Right lobe of liver (tissue), 6 donors: Measurements from ENCODE around the gene TAS2R60. TPM values are rescaled to one million over a fixed set of nuclear protein-coding genes. Genes with fewer than 3 reads are reported as not detected.

Experiments used
- ATAC-seq, 4 donors: fragments of 200-7000 bp; cut with Tn5 transposase; one replicate each; pipeline ENCODE4 v1.9.1; 2020; ENCODE audit warnings: mild to moderate bottlenecking in 4 of 4, moderate library complexity in 4 of 4
- DNase-seq, 3 donors: peaks; one replicate each; pipeline ENCODE4 v3.0.0-alpha.2; 2020
- H3K27ac ChIP-seq, 3 donors: fragments of 200-600 bp; one replicate each; pipeline ENCODE4 v1.8.0; 2022
- H3K27me3 ChIP-seq, 2 donors: fragments of 200-600 bp; one replicate each; pipeline ENCODE4 v1.8.0; 2022
- H3K36me3 ChIP-seq, 4 donors: fragments of 200-600 bp; sonication (generic) in 1 of 4; one replicate each; pipeline versions ENCODE4 v1.5.1 to v1.8.0; 2017 to 2022; ENCODE audit warnings: control low read depth in 1 of 4
- H3K4me1 ChIP-seq, 4 donors: fragments of 200-600 bp; sonication (generic) in 1 of 4; one replicate each; pipeline versions ENCODE4 v1.5.1 to v1.8.0; 2017 to 2022; ENCODE audit warnings: control low read depth in 1 of 4
- H3K4me3 ChIP-seq, 3 donors: fragments of 200-600 bp; one replicate each; pipeline ENCODE4 v1.8.0; 2022
- H3K9me3 ChIP-seq, 4 donors: fragments of 200-600 bp; sonication (generic) in 1 of 4; one replicate each; pipeline versions ENCODE4 v1.5.1 to v1.8.0; 2017 to 2022; ENCODE audit warnings: control low read depth in 1 of 4
- POLR2A ChIP-seq: fragments of 450-650 bp; IDR thresholded peaks from one replicate; pipeline ENCODE4 v1.6.1; 2017; ENCODE audit warnings: antibody characterized with exemption, mild to moderate bottlenecking
- WGBS: methylation state at CpG from one replicate; pipeline ENCODE4 v1.1.6; 2018; ENCODE audit warnings: low coverage, low lambda C conversion rate; ENCODE audit not compliant: insufficient coverage; ENCODE audit errors: missing lambda C conversion rate; 5-methylcytosine and 5-hydroxymethylcytosine counted together
- intact Hi-C, 2 donors: fragments of 100-400 bp; cut with DNase I; formaldehyde crosslinking; loops; one replicate each; pipeline versions ENCODE4 v1.11.2 to v1.14.1; 2022
- total RNA-seq, 6 experiments: library from RNA; depleted of rRNA in 2 of 6; stranded (reverse); fragments of >200 nt in 2 of 6; fragmentation: NEBNext Ultra II Directional in 3 of 6; extraction: Animal tissue kit (Norgen Biotek cat#: 25700) in 3 of 6; gene quantifications; one replicate each; pipeline versions ENCODE4 v1.1.0 to v1.2.4, GENCODE V29; 2016 to 2023
- TF ChIP-seq, protein P1 (sequence below), 4 donors: fragments of 200-600 bp in 3 of 4; fragments of 450-650 bp in 1 of 4; IDR thresholded peaks; one replicate each; pipeline versions ENCODE4 v1.5.1 to v1.8.0; 2016 to 2022; ENCODE audit warnings: antibody characterized with exemption in 4 of 4, mild to moderate bottlenecking in 2 of 4
- donor health status: DM: no; HTN: yes; CAD: no.
- donor health status: DM: no; HTN: no; CAD: no.
- donor health status: DM: no; HTN: no; CAD: no.
- donor health status: DM: no; HTN: yes; CAD: no.
- donor health status: DM: no; HTN: yes; CAD: no.

Gene TAS2R60
- total RNA-seq, 6 experiments from 2014 or later = 0.35 TPM; not detected in 5

DNA sequence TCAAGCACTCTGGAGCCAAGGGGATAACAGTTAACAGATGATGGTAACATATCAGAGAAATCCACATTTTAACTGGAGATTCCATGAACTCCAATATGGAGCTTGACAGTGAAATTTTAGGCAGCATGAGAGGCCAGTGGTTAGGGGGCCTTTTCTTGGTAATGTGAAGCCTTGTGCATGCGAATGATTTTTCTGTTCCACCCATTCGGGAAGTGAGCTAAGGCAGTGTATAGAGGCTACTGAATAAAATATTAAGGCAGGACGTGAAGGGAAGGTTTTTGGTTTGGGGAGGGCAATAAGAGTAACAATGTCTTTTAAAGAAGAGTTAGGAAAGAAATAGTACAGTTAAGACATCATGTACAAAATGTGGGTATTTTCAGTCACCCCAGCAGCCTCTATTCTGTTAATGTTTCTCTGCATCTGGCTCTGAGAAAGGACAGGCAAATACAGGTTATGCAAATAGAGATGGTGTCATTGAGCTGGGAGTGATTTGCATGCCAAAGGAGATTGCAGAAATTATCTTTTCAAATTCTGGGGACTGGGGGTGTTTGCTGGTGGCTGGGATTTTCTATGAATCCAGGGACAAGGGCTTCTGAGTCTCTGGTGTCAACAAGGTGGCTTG lies 6.8 kb upstream of the TAS2R60 start:
- no peak overlapping the region for H3K4me3 ChIP-seq
- intact Hi-C loops = no loop called here
- H3K36me3 ChIP-seq = no peaks in the 10 kb centered on the region
- H3K27ac ChIP-seq = peak overlapping the region in 2 of 3 donors; percentile 52 to 60
- H3K27me3 ChIP-seq = no peaks in the 10 kb centered on the region
- 32% methylated on average over 3 of the region's 3 CpGs for WGBS
- peaks cover 0 to 35% (median 18%) of the 10 kb centered on the region in 4 donors for H3K4me1 ChIP-seq
- H3K9me3 ChIP-seq = no peaks in the 10 kb centered on the region
- DNase-seq (no peak), ATAC-seq (peak; percentile 77 to 84 (median 80))
- TF ChIP-seq POLR2A = no peak
- TF ChIP-seq, protein P1, sequence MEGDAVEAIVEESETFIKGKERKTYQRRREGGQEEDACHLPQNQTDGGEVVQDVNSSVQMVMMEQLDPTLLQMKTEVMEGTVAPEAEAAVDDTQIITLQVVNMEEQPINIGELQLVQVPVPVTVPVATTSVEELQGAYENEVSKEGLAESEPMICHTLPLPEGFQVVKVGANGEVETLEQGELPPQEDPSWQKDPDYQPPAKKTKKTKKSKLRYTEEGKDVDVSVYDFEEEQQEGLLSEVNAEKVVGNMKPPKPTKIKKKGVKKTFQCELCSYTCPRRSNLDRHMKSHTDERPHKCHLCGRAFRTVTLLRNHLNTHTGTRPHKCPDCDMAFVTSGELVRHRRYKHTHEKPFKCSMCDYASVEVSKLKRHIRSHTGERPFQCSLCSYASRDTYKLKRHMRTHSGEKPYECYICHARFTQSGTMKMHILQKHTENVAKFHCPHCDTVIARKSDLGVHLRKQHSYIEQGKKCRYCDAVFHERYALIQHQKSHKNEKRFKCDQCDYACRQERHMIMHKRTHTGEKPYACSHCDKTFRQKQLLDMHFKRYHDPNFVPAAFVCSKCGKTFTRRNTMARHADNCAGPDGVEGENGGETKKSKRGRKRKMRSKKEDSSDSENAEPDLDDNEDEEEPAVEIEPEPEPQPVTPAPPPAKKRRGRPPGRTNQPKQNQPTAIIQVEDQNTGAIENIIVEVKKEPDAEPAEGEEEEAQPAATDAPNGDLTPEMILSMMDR (IDR thresholded peaks at IDR 0.05) = no peak

GRCh38 chr7:143437578-143437977 lies 5.7 kb upstream of the TAS2R60 start:
- no peak for ATAC-seq
- intact Hi-C loops = no loop called here
- no peak for DNase-seq

GRCh38 chr7:143439866-143440265 lies 3.4 kb upstream of the TAS2R60 start:
- DNase-seq = no peak
- H3K27ac ChIP-seq = no peak overlapping the region
- intact Hi-C loops = no loop called here
- ATAC-seq = no peak
- WGBS = 57% methylated on average over 2 of the region's 2 CpGs
- no peak for TF ChIP-seq POLR2A
- TF ChIP-seq, protein P1 (IDR thresholded peaks at IDR 0.05) = no peak
- H3K27me3 ChIP-seq = no peaks in the 10 kb centered on the region
- H3K4me3 ChIP-seq = no peak overlapping the region
- H3K9me3 ChIP-seq = no peaks in the 10 kb centered on the region
- H3K4me1 ChIP-seq = peaks cover 0 to 40% (median 19%) of the 10 kb centered on the region in 4 donors
- H3K36me3 ChIP-seq = no peaks in the 10 kb centered on the region

More at GRCh38 chr7:143437578-143437977, 5.7 kb upstream of the TAS2R60 start:
- Histone ChIP-seq H3K36me3 (no peaks in the 10 kb centered on the region), H3K4me3 (no peak overlapping the region), H3K4me1 (peaks cover 0 to 35% (median 18%) of the 10 kb centered on the region in 4 donors), H3K27me3 (no peaks in the 10 kb centered on the region), H3K9me3 (no peaks in the 10 kb centered on the region), H3K27ac (no peak overlapping the region)
- TF ChIP-seq, protein P1 (IDR thresholded peaks at IDR 0.05) = no peak
- TF ChIP-seq POLR2A = no peak
- WGBS = 32% methylated on average over 3 of the region's 4 CpGs

GRCh38 chr7:143444063-143444782 lies 970 bp downstream of the TAS2R60 start:
- intact Hi-C loops = no loop called here
- 57% methylated on average over 6 of the region's 6 CpGs for WGBS

More at GRCh38 chr7:143444063-143444782, 970 bp downstream of the TAS2R60 start:
- H3K4me3 ChIP-seq = no peak overlapping the region
- H3K4me1 ChIP-seq = peaks cover 0 to 12% (median 6%) of the 10 kb centered on the region in 4 donors
- no peaks in the 10 kb centered on the region for H3K36me3 ChIP-seq
- no peaks in the 10 kb centered on the region for H3K9me3 ChIP-seq
- no peaks in the 10 kb centered on the region for H3K27me3 ChIP-seq
- DNase-seq = no peak
- no peak for TF ChIP-seq POLR2A
- TF ChIP-seq, protein P1 (IDR thresholded peaks at IDR 0.05) = no peak
- peak; percentile 73 to 88 (median 81) for ATAC-seq
- no peak overlapping the region for H3K27ac ChIP-seq
